OCI-LY7 (cell line): ENCODE results near the gene ANGPTL7.

Experiments
- EZH2phosphoT487 ChIP-seq: fragments of 200-600 bp; sonication (generic); IDR thresholded peaks from 2 replicates; pipeline ENCODE4 v1.6.1; 2018; ENCODE audit warnings: low read depth, borderline replicate concordance, mild to moderate bottlenecking, mixed run types, antibody characterized with exemption, low read length, moderate library complexity, mixed read lengths
- TF ChIP-seq, protein P1 (sequence below): fragments of 200-600 bp; sonication (generic); conservative IDR thresholded peaks from 2 replicates; pipeline ENCODE4 v1.5.1; 2014; ENCODE audit warnings: mild to moderate bottlenecking, antibody characterized with exemption, low read length, moderate library complexity, mixed read lengths

DNA sequence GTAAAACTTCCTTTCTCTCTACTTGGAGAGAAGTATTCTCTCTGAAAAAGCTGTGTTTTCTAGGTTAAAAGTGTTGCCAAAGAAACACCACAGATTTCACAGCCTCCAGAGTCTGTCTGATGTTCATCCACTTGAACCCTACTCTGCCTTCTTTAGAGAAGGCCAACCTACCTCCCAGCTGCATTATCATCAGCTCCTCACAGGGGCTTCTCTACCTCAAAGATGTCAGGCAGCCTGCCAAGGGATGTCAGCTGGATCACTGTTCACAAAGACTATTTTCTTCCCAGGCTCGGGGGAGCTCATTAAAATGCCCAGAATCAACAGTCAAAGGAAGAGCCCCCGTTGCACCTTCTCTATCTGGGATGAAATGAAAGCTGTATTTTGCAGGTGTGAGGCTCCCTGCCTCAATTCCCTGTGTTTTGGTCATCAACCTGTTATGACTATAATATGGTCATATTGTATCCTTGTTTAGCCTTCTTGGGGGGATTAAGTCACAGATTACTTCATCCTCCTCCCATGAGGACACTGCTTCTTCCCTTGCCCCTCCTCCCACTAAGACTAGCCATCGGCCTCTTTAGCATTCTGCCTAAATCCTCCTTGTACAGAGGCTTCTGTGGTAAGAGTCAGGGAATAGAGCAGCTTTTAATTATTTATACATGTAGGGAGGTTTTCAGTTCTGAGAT lies 25.7 kb downstream of the ANGPTL7 start:
- TF ChIP-seq, protein P1, sequence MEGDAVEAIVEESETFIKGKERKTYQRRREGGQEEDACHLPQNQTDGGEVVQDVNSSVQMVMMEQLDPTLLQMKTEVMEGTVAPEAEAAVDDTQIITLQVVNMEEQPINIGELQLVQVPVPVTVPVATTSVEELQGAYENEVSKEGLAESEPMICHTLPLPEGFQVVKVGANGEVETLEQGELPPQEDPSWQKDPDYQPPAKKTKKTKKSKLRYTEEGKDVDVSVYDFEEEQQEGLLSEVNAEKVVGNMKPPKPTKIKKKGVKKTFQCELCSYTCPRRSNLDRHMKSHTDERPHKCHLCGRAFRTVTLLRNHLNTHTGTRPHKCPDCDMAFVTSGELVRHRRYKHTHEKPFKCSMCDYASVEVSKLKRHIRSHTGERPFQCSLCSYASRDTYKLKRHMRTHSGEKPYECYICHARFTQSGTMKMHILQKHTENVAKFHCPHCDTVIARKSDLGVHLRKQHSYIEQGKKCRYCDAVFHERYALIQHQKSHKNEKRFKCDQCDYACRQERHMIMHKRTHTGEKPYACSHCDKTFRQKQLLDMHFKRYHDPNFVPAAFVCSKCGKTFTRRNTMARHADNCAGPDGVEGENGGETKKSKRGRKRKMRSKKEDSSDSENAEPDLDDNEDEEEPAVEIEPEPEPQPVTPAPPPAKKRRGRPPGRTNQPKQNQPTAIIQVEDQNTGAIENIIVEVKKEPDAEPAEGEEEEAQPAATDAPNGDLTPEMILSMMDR = no peak
- no peak for TF ChIP-seq EZH2phosphoT487
